Stimulated activated CD8-positive, alpha-beta memory T cell treated with anti-CD3 and anti-CD28 coated beads, Interleukin-12 subunit alpha, Interleukin-12 subunit beta, amount 100 ng/mL, for 24 hours (primary cell): ENCODE data around the gene TEKTIP1.
"Not testable (repeated sequence)": the region's sequence is repeated elsewhere in the genome, so short reads cannot be mapped to it uniquely, and the experiment has no call there.

Experiments
- DNase-seq: peaks from one replicate; pipeline ENCODE4 v3.0.0-alpha.2; 2020; ENCODE audit errors: extremely low read depth

TEKTIP1 gene

DNA sequence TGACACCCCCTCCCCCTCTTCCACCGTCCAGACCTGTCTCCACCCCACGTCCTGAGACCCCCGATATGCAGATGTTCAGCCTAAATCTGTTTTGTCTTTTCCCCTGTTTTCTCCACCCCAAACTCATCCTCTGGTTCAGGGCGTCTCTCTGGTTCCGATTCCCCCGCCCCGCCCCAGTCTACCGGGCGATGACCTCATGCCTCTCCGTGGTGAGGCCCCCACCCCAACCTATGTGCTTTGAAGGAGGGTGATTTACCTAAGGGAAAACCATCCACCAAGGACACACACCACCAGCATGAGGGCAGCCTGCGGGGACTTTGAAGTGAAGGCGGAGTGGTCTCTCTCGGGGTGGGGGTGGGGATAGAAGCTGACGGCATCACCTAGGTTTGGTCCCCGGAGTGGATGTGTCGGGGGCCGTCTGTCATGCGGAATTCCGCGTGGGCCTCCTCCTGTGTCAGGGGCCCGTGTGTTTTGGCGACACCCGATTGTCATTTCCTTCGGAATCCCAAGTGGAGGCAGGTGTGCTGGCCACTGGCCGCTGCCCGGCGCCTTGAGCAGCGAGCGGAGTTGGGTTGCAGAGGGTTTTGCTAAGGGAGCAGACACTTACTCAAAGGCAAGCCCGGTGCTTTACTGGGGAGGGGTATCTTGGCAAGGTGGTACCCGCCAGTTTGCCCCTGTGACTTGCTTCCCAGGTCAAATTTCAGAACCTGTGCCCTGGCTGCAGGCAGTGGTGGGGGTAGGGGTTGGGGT, 31.4 kb upstream of the TEKTIP1 start:
- DNase-seq = no peak

DNA sequence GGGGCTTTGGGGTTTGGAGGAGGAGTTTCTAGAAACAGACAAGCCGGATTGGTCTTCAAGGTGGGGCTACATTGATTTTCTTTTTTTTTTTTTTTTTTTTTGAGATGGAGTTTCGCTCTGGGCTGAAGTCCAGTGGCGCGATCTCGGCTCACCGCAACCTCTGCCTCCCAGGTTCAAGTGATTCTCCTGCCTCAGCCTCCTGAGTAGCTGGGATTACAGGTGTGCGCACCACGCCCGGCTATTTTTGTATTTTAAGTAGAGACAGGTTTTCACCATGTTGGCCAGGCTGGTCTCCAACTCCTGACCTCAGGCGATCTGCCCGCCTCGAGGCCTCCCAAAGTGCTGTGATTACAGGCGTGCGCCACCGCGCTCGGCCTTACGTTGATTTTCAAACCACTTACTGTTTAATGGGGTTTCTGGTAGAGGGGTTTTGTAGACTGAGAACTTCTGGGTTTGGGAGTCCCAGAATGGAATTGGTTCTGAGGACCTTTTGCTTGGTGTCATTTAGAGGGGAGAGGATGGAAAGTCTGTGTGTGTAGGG, 30.8 kb upstream of the TEKTIP1 start:
- DNase-seq = not testable (repeated sequence)

GRCh38 chr19:3508771-3509535, 30.0 kb upstream of the TEKTIP1 start:
- DNase-seq = no peak

GRCh38 chr19:3509566-3509989, 29.4 kb upstream of the TEKTIP1 start:
- no peak for DNase-seq

GRCh38 chr19:3510727-3511126, 28.2 kb upstream of the TEKTIP1 start:
- no peak for DNase-seq

DNA sequence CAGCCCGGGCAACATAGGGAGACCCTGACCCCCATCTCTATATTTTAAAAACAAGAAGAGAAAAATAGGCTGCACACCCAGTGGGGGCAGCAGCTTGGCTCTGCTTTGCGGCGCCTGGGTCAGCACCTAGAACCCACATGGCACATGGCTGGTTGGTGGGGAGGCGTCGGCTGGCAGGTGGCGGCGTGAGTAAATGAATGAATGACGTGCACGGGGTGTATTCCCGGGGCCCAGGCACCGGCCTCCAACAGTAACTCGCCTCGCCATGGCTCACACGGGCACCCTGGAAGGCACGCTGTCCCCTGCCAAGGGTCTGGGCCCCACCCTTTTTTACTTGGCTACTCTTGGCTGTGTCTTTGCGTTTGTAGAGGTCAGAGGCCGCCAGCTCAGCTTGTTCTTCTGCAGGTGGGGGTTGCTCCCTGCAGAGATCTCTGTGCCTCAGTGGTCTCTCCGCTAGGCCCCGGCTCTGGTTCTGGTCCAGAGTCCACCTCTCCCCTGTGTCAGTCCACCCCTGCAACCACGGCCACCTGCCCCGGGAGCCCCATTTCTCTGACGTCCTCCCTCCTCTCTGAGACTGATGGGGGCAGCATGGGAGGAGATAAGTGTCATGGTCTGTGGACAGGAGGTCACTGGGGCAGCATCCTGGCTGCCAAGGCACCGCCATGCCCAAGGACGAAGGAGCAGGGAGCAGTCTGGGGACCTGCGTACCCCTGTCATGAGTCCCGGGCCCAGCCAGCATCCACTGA, 27.3 kb upstream of the TEKTIP1 start:
- DNase-seq = no peak

- DNase-seq = no peak
Observed at GRCh38 chr19:3512562-3513228, 26.3 kb upstream of the TEKTIP1 start.

DNA sequence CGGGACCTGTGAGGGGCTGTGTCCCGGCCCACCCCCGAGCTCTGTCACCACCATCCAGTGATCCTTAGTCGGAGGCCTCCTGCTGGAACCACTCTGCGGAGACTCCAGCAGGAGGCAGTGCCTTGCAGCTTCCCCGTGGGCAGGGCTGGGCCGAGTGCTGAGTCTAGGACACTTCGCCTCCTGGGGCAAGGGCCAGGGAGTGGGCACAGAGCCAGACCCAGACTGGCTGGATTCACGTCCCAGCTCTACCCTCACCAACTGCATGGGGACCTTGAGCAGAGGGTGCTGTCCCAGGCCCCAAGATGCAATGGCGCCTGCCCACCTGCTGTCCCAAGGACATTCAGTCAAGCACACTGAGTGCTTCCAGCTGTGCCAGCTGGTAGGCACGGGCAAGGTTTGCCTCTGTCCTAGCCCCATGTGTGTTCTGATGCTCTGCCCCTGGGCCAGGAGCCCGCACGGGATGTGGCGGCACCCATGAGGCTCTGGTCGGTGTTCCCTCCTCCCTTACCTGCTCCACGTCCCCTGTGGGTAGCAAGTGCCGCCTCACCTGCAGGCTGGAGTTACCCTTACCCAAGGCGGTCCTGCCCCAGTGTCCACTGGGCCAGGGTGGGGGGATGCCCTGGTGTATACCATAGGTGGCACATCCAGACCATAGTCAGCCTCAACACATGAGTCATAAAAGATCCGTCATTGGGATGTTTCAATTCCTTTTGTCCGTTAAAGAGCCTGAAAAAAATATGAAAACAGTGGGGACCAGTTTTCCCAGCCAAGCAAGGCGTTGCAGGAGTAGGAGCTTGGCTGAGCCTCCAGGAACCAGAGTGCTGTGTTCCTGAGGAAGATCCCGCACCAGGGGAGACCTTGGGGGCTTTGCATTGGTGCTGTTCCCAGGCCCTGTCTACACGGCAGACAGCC, 25.5 kb upstream of the TEKTIP1 start:
- DNase-seq = no peak

- DNase-seq = no peak
Observed at GRCh38 chr19:3514930-3515329, 24.0 kb upstream of the TEKTIP1 start.

DNA sequence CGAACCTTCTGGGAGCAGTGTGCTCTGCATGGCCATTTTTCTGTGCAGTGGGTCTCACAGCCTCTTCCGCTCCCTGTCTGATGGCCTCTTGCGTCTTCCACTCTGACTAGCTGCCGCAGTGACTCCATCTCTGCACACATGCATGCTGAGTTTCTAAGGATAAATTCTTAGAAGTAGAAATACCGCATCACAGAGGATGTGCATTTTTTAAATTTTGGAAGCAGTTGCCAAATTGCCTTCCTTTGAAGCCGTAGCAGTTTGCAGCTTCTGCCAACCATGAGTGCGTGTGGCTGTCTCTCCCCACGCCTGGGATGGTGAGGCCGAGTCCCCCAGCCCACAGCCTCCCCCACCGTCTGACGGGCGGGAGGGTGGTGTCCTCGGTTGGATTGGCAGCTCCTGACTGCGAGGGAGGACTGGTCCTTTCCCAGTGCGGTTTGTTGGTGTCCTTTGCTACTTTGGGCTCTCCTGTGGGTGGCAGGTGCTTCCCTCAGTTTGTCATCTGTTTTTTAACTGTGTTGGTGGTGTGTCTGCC, 23.0 kb upstream of the TEKTIP1 start:
- no peak for DNase-seq

- no peak for DNase-seq
Observed at GRCh38 chr19:3516675-3517207, 22.2 kb upstream of the TEKTIP1 start.

DNA sequence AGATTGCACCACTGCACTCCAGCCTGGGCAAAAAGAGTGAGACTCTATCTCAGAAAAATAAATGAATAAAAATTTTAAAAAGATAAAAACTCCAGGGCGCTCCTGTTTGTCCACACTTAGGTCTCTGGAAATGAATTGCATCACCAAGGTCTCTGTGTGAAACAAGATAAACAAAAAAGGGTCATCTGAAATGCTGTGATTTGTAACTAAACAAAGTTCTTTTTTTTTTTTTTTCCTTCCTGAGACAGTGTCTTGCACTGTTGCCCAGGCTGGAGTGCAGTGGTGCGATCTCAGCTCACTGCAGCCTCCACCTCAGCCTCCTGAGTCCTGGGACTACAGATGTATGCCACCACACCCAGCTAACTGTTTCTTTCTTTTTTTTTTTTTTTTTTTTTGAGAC, 21.3 kb upstream of the TEKTIP1 start:
- no peak for DNase-seq

- no peak for DNase-seq
Observed at GRCh38 chr19:3518255-3518654, 20.7 kb upstream of the TEKTIP1 start.

- no peak for DNase-seq
Observed at GRCh38 chr19:3518659-3519058, 20.3 kb upstream of the TEKTIP1 start.

- DNase-seq = no peak
Observed at GRCh38 chr19:3519126-3519525, 19.8 kb upstream of the TEKTIP1 start.

DNA sequence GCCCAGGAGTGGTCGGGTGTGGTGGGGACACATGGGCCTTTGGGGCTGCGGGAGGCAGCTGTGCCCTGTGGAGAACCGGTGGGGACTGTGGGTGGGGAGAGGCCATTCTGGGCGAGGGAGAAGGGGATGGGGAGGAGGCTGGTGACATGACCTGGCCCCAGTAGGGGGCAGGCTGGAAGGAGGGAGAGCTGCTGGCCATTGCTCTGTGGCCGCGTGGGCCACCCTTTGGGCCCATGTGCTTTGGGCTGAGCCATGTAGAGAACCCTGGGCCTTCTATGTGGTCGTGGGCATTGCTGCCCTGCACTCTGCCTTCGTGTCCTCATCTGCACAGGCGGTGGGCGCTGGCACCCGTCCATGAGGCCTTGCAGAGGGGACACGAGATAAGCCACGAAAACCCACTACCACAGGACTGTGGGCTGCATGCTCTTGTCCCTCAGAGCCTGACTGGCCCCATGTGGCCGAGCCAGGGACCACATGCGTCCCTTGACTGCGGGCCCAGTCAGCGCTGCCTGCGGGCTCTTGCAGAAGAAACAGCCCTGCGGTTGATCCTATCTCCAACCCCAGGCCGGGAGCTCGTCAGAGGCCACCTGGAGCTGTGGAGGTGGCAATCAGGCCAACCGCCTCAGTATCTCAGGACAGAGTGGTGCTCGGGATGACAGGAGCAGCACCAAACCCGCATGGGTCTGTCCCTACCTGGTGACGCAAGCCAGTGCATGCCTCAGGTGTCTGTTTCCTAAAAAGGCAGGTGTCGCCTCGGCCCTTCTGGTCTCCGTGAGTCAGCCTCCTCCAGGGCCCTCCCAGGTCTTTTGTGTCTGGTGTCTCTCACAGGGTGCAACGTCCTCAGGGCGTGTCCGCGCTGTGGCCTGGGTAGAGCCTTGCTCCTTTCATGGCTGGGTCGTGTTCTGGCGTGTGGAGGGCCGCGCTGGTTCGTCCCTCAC, 18.5 kb upstream of the TEKTIP1 start:
- DNase-seq = no peak

GRCh38 chr19:3521104-3521445, 17.9 kb upstream of the TEKTIP1 start:
- no peak for DNase-seq

GRCh38 chr19:3522421-3523360, 16.3 kb upstream of the TEKTIP1 start:
- DNase-seq = no peak
